ENCODE results near the gene CNN3.

DNA sequence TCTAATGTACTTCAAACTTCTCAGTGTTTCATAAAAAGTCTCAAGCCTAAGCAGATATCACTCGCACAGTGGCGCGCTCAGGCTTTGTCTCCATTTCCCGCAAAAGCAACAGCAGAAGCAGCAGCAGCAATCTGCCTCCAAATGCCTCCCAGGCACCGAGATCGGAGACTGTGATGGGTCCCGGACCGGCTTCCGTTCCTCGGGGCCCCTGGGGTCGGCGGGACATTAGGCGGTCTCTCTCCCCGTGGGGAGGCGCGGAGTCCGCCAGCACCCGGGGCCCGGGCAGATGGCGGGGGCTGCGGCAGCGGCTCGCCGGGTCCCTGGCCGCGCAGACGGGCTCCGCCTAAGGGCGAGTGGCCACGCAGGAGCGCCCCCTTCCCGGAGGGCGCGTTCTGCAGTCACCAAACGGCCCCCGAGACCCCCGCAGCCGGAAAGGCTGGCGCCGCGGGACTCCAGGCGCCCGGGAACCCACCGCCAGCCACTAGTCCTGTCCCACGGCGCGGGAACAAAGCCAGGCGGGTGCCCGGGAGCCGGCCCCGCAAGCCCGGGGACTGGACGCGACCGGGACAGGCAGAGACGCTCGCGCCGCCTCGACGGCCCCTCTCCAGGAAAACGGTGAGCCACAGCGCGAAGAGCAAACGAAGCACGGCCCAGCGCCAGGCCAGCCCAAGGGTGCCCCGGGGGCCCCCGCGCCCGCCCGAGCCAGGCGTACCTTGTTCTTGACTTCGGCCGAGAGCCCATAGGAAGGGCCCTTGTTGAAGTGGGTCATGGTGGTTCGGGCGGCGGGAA lies 590 bp downstream of the CNN3 start:
- TF ChIP-seq, protein P1, sequence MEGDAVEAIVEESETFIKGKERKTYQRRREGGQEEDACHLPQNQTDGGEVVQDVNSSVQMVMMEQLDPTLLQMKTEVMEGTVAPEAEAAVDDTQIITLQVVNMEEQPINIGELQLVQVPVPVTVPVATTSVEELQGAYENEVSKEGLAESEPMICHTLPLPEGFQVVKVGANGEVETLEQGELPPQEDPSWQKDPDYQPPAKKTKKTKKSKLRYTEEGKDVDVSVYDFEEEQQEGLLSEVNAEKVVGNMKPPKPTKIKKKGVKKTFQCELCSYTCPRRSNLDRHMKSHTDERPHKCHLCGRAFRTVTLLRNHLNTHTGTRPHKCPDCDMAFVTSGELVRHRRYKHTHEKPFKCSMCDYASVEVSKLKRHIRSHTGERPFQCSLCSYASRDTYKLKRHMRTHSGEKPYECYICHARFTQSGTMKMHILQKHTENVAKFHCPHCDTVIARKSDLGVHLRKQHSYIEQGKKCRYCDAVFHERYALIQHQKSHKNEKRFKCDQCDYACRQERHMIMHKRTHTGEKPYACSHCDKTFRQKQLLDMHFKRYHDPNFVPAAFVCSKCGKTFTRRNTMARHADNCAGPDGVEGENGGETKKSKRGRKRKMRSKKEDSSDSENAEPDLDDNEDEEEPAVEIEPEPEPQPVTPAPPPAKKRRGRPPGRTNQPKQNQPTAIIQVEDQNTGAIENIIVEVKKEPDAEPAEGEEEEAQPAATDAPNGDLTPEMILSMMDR (conservative IDR thresholded peaks at IDR 0.05; ENCODE audit: low read depth, low read length), result peak; percentile 49
- TF ChIP-seq EZH2 (IDR thresholded peaks at IDR 0.05; ENCODE audit: borderline replicate concordance, low read depth, low read length, poor library complexity, severe bottlenecking), result no peak
